ENCODE results near the gene HTR4.
"Not testable (repeated sequence)": the region's sequence is repeated elsewhere in the genome, so short reads cannot be mapped to it uniquely, and the experiment has no call there.

HTR4 gene

GRCh38 chr5:148685520-148686134 is 31.3 kb upstream of the HTR4 start:
- Mint-ChIP-seq H3K27ac (no peak overlapping the region), H3K36me3 (ENCODE audit: low read depth) (no peaks in the 10 kb centered on the region), H3K27me3 (ENCODE audit: low read depth, poor library complexity) (peaks cover under 1% of the 10 kb centered on the region), H3K9me3 (peaks cover 24% of the 10 kb centered on the region), H3K4me3 (no peak overlapping the region), H3K4me1 (no peaks in the 10 kb centered on the region)
- no peak for DNase-seq
- TF ChIP-seq, protein P1, sequence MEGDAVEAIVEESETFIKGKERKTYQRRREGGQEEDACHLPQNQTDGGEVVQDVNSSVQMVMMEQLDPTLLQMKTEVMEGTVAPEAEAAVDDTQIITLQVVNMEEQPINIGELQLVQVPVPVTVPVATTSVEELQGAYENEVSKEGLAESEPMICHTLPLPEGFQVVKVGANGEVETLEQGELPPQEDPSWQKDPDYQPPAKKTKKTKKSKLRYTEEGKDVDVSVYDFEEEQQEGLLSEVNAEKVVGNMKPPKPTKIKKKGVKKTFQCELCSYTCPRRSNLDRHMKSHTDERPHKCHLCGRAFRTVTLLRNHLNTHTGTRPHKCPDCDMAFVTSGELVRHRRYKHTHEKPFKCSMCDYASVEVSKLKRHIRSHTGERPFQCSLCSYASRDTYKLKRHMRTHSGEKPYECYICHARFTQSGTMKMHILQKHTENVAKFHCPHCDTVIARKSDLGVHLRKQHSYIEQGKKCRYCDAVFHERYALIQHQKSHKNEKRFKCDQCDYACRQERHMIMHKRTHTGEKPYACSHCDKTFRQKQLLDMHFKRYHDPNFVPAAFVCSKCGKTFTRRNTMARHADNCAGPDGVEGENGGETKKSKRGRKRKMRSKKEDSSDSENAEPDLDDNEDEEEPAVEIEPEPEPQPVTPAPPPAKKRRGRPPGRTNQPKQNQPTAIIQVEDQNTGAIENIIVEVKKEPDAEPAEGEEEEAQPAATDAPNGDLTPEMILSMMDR (IDR thresholded peaks at IDR 0.05) = no peak

DNA sequence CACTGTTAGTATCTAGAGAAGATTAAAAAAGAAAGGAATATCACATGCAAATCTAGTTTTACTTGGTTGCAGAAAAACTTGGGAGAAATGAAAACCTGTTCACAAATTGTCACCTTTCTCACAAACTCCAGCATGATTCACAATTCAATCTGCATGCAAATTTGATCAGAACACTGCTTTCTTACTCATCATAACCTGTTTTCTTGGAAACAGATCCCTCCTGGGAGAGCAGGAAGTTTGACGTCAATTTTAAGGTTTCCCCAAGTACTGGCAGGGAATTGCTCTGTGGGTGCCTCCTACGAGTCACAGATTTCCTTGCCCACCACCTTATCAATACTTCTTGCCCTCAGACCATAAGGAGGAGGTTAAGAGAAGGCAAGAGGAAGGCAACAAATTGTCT is 30.2 kb upstream of the HTR4 start:
- no peak for DNase-seq
- Mint-ChIP-seq H3K36me3 (ENCODE audit: low read depth) (no peaks in the 10 kb centered on the region), H3K27me3 (ENCODE audit: low read depth, poor library complexity) (peaks cover 4% of the 10 kb centered on the region), H3K4me3 (no peak overlapping the region), H3K9me3 (peaks cover 17% of the 10 kb centered on the region), H3K27ac (no peak overlapping the region), H3K4me1 (no peaks in the 10 kb centered on the region)
- TF ChIP-seq, protein P1 (IDR thresholded peaks at IDR 0.05) = no peak

DNA sequence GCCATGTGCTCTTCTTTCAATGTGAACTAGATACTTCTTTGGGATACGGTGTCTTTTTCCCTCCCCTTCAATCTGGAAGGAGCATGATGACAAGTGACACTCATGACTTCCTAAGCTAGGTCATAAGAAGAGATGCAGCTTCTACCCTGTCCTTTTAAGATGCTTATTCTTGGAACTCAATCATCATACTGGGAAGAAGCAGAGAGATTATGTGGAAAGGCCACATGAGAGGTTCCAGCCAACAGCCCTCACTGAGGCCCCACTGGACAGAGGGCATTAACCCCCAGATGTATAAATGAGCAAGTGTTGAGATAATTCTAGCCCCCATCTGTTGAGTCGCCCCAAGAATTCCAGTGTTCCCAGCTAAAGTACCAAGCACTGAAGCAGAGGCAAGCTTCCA is 29.3 kb upstream of the HTR4 start:
- TF ChIP-seq, protein P1 (IDR thresholded peaks at IDR 0.05) = no peak
- no peaks in the 10 kb centered on the region for H3K36me3 Mint-ChIP-seq (ENCODE audit: low read depth)
- H3K4me1 Mint-ChIP-seq = no peaks in the 10 kb centered on the region
- H3K4me3 Mint-ChIP-seq = no peak overlapping the region
- peaks cover 4% of the 10 kb centered on the region for H3K27me3 Mint-ChIP-seq (ENCODE audit: low read depth, poor library complexity)
- no peak for DNase-seq
- peaks cover 10% of the 10 kb centered on the region for H3K9me3 Mint-ChIP-seq
- H3K27ac Mint-ChIP-seq = no peak overlapping the region

DNA sequence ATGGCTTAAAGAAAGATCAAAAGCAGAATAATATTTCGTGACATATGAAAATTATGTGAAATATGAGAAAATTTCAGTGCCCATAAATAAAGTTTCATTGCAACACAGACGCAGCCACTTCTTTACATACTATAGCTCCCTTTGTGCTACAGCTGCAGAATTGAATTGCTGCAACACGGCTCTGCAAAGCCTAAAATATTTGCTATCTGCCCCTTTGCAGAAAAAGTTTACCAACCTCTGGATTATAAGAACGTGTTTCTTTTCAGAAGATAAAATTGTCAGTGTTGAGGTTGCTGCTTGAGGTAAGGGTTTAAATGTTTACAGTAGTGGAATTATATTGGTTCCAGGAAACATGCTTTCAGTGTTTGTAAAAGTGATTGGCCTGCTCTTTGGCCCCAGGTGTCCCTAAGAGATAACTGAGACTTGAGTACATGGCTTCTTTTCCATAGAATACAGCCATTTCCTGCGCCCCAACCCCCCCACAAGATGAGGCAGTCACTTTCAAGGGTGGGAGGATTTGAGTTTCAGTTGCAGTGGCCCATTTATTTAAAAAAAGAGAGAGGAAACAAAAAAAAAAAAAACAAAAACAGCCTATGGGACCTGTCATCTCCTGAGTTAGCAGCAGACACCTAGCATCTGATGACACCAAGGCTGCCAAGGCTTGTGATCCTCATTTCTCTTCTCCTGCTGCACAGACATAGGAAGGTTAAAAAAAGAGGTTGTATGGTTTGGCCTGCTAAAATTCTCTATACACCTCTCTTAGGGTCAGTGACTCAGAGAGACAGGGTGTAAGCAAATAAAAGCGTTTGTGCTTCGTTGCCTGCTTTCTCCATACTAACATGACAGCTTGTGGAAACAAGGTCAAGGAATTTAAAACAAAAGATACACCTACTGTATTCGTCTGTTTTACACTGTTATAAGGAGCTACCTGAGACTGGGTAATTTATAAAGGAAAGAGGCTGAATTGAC is 28.0 kb upstream of the HTR4 start:
- TF ChIP-seq, protein P1 (IDR thresholded peaks at IDR 0.05) = no peak
- H3K27ac Mint-ChIP-seq = no peak overlapping the region
- H3K4me3 Mint-ChIP-seq = no peak overlapping the region
- DNase-seq = no peak
- peaks cover 3% of the 10 kb centered on the region for H3K9me3 Mint-ChIP-seq
- H3K27me3 Mint-ChIP-seq (ENCODE audit: low read depth, poor library complexity) = peaks cover 4% of the 10 kb centered on the region
- H3K36me3 Mint-ChIP-seq (ENCODE audit: low read depth) = no peaks in the 10 kb centered on the region
- H3K4me1 Mint-ChIP-seq = no peaks in the 10 kb centered on the region

DNA sequence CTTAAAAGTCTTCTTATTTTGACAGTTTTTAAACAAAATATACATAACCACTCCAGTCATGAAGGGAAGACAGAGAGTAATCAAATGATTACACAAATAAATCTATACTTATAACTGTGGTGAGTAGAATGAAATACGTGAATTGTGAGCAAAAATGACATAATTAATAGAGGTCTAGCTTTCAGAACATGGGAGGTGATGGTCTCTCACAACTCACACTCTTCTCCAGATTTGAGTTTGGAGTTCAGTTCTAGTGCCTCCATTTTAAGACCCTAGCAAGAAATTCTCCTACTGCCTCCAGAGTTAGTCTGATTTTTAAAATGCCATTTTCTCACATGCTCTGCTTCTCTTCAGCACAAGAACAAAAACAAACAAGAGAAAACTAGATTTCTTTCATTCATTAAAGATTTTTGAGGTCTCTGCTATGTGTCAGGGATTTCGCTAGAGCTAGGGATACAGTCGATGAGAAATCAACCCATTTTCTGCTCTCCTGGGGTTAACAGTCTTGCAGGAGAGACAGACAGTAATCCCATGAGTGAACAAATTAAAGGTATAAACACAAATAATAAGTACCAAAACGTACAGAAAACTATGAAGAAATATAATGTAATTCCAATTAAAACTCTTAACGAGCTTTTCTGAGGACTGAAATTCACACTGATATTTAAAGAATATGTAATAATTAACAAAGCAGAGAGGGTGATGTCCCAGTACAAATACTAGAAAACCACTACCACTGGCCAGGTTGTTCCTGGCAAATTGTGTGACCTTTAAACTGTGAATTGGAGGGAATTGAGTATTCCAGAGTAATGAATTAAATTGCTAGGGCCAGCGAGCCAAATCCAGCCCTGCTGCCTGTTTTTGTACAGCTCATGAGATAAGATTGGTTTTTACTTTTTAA is 27.1 kb upstream of the HTR4 start:
- Mint-ChIP-seq H3K4me3 (no peak overlapping the region), H3K36me3 (ENCODE audit: low read depth) (no peaks in the 10 kb centered on the region), H3K27me3 (ENCODE audit: low read depth, poor library complexity) (peaks cover 4% of the 10 kb centered on the region), H3K4me1 (no peaks in the 10 kb centered on the region), H3K27ac (no peak overlapping the region), H3K9me3 (peaks cover 3% of the 10 kb centered on the region)
- DNase-seq = no peak
- TF ChIP-seq, protein P1 (IDR thresholded peaks at IDR 0.05) = no peak

GRCh38 chr5:148673704-148674103 is 19.4 kb upstream of the HTR4 start:
- not testable (repeated sequence) for H3K4me3 Mint-ChIP-seq; DNase-seq; H3K4me1 Mint-ChIP-seq; H3K27me3 Mint-ChIP-seq (ENCODE audit: low read depth, poor library complexity); H3K27ac Mint-ChIP-seq; H3K36me3 Mint-ChIP-seq (ENCODE audit: low read depth)
- H3K9me3 Mint-ChIP-seq = peaks cover 35% of the 10 kb centered on the region
